H1 (cell line): ENCODE results near the gene PHACTR1. TPM values are rescaled to one million over a fixed set of nuclear protein-coding genes. Genes with fewer than 3 reads are reported as not detected.

Experiments used
- CTCF ChIA-PET: fragments of 300-600 bp; sonication (Branson Sonifier 250); formaldehyde crosslinking; loops from one replicate; lab custom pipeline; 2021; ENCODE audit not compliant: partially characterized antibody; lab: Charles Lee
- POLR2A ChIA-PET: fragments of 300-600 bp; sonication (Branson Sonifier 250); formaldehyde crosslinking; loops from one replicate; lab custom pipeline; 2021; ENCODE audit warnings: inconsistent platforms; ENCODE audit not compliant: partially characterized antibody; lab: Charles Lee
- DNase-seq, 2 experiments: peaks; one replicate each; pipeline versions ENCODE4 v3.0.0 to v3.0.0-alpha.2; 2010 to 2022; ENCODE audit warnings: low spot score in 2 of 2, low read depth in 1 of 2, mixed read lengths in 1 of 2
- FAIRE-seq: peaks from 2 replicates; lab custom pipeline; 2011; peaks lifted over from hg19 to GRCh38; lab: Jason Lieb, UNC
- H2AFZ ChIP-seq: 2 replicates; pipeline ENCODE4 v1.8.1; 2012; ENCODE audit warnings: low read length, inconsistent platforms
- H2AK5ac ChIP-seq: 2 replicates; pipeline ENCODE4 v1.6.1; 2013; ENCODE audit warnings: low read depth, low read length
- H2BK120ac ChIP-seq: replicated peaks from 2 replicates; pipeline ENCODE3; 2013; ENCODE audit warnings: low read depth, low read length, inconsistent platforms
- H2BK12ac ChIP-seq: 2 replicates; pipeline ENCODE4 v1.6.1; 2013; ENCODE audit warnings: low read depth, low read length
- H2BK15ac ChIP-seq: 2 replicates; pipeline ENCODE4 v1.6.1; 2013; ENCODE audit warnings: low read length
- H2BK20ac ChIP-seq: 2 replicates; pipeline ENCODE4 v1.6.1; 2013; ENCODE audit warnings: low read length
- H2BK5ac ChIP-seq: 2 replicates; pipeline ENCODE4 v1.6.1; 2013; ENCODE audit warnings: low read depth, low read length
- H3K14ac ChIP-seq: 2 replicates; pipeline ENCODE4 v1.6.1; 2013; ENCODE audit warnings: inconsistent platforms; ENCODE audit not compliant: insufficient read length
- H3K18ac ChIP-seq: 2 replicates; pipeline ENCODE4 v1.6.1; 2013; ENCODE audit warnings: low read length; ENCODE audit errors: extremely low read depth
- H3K23ac ChIP-seq: 2 replicates; pipeline ENCODE4 v1.6.1; 2013; ENCODE audit warnings: inconsistent platforms; ENCODE audit not compliant: insufficient read length
- H3K23me2 ChIP-seq: 2 replicates; pipeline ENCODE4 v1.6.1; 2013; ENCODE audit warnings: low read depth, low read length
- H3K27ac ChIP-seq: 2 replicates; pipeline ENCODE4 v1.6.1; 2011; ENCODE audit warnings: low read depth, low read length, inconsistent platforms
- H3K27me3 ChIP-seq, 4 experiments: replicated peaks in 1 of 4; 1 replicate in 1 of 4; 2 replicates in 3 of 4; pipeline versions ENCODE4 v1.6.1 to v1.8.1; 2011 to 2013; ENCODE audit warnings: low read length in 3 of 4, mild to moderate bottlenecking in 3 of 4, inconsistent platforms in 2 of 4, mixed read lengths in 2 of 4, moderate library complexity in 1 of 4; ENCODE audit not compliant: control insufficient read depth in 3 of 4, insufficient read depth in 3 of 4; ENCODE audit errors: extremely low read depth in 1 of 4
- H3K36me3 ChIP-seq, 4 experiments: 2 replicates each; pipeline versions ENCODE4 v1.6.1 to v1.8.1; 2011 to 2013; ENCODE audit warnings: mild to moderate bottlenecking in 4 of 4, low read length in 3 of 4, moderate library complexity in 2 of 4, control low read depth in 1 of 4, inconsistent platforms in 1 of 4; ENCODE audit not compliant: insufficient read depth in 4 of 4, control insufficient read depth in 2 of 4
- H3K4ac ChIP-seq: replicated peaks from 2 replicates; pipeline ENCODE3; 2013; ENCODE audit warnings: low read length, low read depth, mixed read lengths, inconsistent platforms; ENCODE audit not compliant: insufficient read length
- H3K4me1 ChIP-seq, 4 experiments: replicated peaks in 1 of 4; 1 replicate in 1 of 4; 2 replicates in 3 of 4; pipeline versions ENCODE4 v1.6.1 to v1.8.1; 2011 to 2013; ENCODE audit warnings: low read length in 3 of 4, inconsistent platforms in 2 of 4, mixed read lengths in 1 of 4; ENCODE audit not compliant: insufficient read depth in 4 of 4, control insufficient read depth in 3 of 4
- H3K4me2 ChIP-seq, 2 experiments: 2 replicates each; pipeline versions ENCODE4 v1.6.1 to v1.8.1; 2011 to 2013; ENCODE audit warnings: low read depth in 2 of 2, low read length in 2 of 2, control low read depth in 1 of 2, inconsistent platforms in 1 of 2, mild to moderate bottlenecking in 1 of 2; ENCODE audit not compliant: insufficient read depth in 1 of 2
- H3K4me3 ChIP-seq, 4 experiments: fragments of 200-600, 300-600 bp in 1 of 4; sonication (generic), shearing (Covaris generic), sonication (Bioruptor Twin) in 1 of 4; 2 replicates each; pipeline versions ENCODE4 v1.5.1 to v1.8.1; 2011 to 2016; ENCODE audit warnings: low read length in 4 of 4, low read depth in 3 of 4, control low read depth in 2 of 4, inconsistent platforms in 2 of 4, mild to moderate bottlenecking in 2 of 4, mixed read lengths in 1 of 4, moderate library complexity in 1 of 4; ENCODE audit not compliant: insufficient read depth in 2 of 4; ENCODE audit errors: extremely low read depth in 1 of 4
- H3K56ac ChIP-seq: replicated peaks from 2 replicates; pipeline ENCODE3; 2013; ENCODE audit warnings: low read depth, mild to moderate bottlenecking, mixed read lengths, low read length, inconsistent platforms; ENCODE audit not compliant: insufficient read length
- H3K79me1 ChIP-seq: 2 replicates; pipeline ENCODE4 v1.6.1; 2013; ENCODE audit warnings: low read depth, low read length, control low read depth
- H3K79me2 ChIP-seq, 2 experiments: 2 replicates each; pipeline versions ENCODE4 v1.6.1 to v1.8.1; 2012 to 2013; ENCODE audit warnings: low read length in 2 of 2, mild to moderate bottlenecking in 2 of 2, inconsistent platforms in 1 of 2; ENCODE audit not compliant: insufficient read depth in 2 of 2, control insufficient read depth in 1 of 2
- H3K9ac ChIP-seq, 4 experiments: replicated peaks in 1 of 4; 1 replicate in 1 of 4; 2 replicates in 3 of 4; pipeline versions ENCODE4 v1.6.1 to v1.8.1; 2011 to 2013; ENCODE audit warnings: low read depth in 3 of 4, low read length in 3 of 4, control low read depth in 2 of 4, mild to moderate bottlenecking in 2 of 4, moderate library complexity in 2 of 4, inconsistent platforms in 1 of 4; ENCODE audit errors: extremely low read depth in 1 of 4
- H3K9me3 ChIP-seq, 2 experiments: 2 replicates each; pipeline versions ENCODE4 v1.6.1 to v1.8.1; 2012 to 2013; ENCODE audit warnings: mild to moderate bottlenecking in 2 of 2, moderate library complexity in 2 of 2, control low read depth in 1 of 2, inconsistent platforms in 1 of 2, low read depth in 1 of 2, low read length in 1 of 2, mixed read lengths in 1 of 2; ENCODE audit not compliant: insufficient read depth in 2 of 2
- H4K20me1 ChIP-seq, 2 experiments: replicated peaks in 1 of 2; 2 replicates each; pipeline versions ENCODE3 to v1.8.1; 2011 to 2013; ENCODE audit warnings: inconsistent platforms in 2 of 2, low read length in 2 of 2, mild to moderate bottlenecking in 1 of 2; ENCODE audit not compliant: insufficient read depth in 2 of 2, control insufficient read depth in 1 of 2
- H4K5ac ChIP-seq: 2 replicates; pipeline ENCODE4 v1.6.1; 2013; ENCODE audit warnings: low read length, low read depth, mixed read lengths, inconsistent platforms; ENCODE audit not compliant: insufficient read length
- H4K8ac ChIP-seq: 2 replicates; pipeline ENCODE4 v1.8.0; 2013; ENCODE audit warnings: mild to moderate bottlenecking, moderate library complexity, low read length, inconsistent platforms; ENCODE audit not compliant: insufficient read depth; ENCODE audit errors: extremely low read depth
- H4K91ac ChIP-seq: replicated peaks from 2 replicates; pipeline ENCODE3; 2013; ENCODE audit warnings: low read length, mixed read lengths, inconsistent platforms; ENCODE audit not compliant: insufficient read length
- CBX5 ChIP-seq: fragments of 300-800, 300-1000 bp; sonication (generic); IDR thresholded peaks from 2 replicates; pipeline ENCODE4 v1.7.1; 2016; ENCODE audit warnings: antibody characterized with exemption, low read length, low read depth
- CHD1 ChIP-seq: IDR thresholded peaks from 2 replicates; pipeline ENCODE4 v1.6.1; 2012; ENCODE audit warnings: low read depth, low read length, improper control_type of control experiment
- CHD2 ChIP-seq: IDR thresholded peaks from 2 replicates; pipeline ENCODE4 v1.6.1; 2012; ENCODE audit warnings: low read length, improper control_type of control experiment
- FOSL1 ChIP-seq: IDR thresholded peaks from 2 replicates; pipeline ENCODE4 v1.6.1; 2011; ENCODE audit warnings: mild to moderate bottlenecking, low read depth, low read length, moderate library complexity; ENCODE audit not compliant: insufficient read depth
- JUN ChIP-seq: IDR thresholded peaks from 2 replicates; pipeline ENCODE4 v1.6.1; 2011; ENCODE audit warnings: low read depth, mild to moderate bottlenecking, improper control_type of control experiment, low read length
- JUND ChIP-seq: IDR thresholded peaks from 2 replicates; pipeline ENCODE4 v1.6.1; 2011; ENCODE audit warnings: mild to moderate bottlenecking, improper control_type of control experiment, low read length
- POU5F1 ChIP-seq: IDR thresholded peaks from 2 replicates; pipeline ENCODE4 v1.6.1; 2011; ENCODE audit warnings: low read depth, mild to moderate bottlenecking, low read length, moderate library complexity
- SIX5 ChIP-seq: IDR thresholded peaks from 2 replicates; pipeline ENCODE4 v1.6.1; 2011; ENCODE audit warnings: mild to moderate bottlenecking, low read depth, low read length
- SP1 ChIP-seq: IDR thresholded peaks from 2 replicates; pipeline ENCODE4 v1.6.1; 2011; ENCODE audit warnings: low read depth, low read length
- TAF1 ChIP-seq: IDR thresholded peaks from 2 replicates; pipeline ENCODE4 v1.6.1; 2011; ENCODE audit warnings: mild to moderate bottlenecking, low read depth, low read length
- WGBS, 2 experiments: shearing (Covaris generic) in 1 of 2; methylation state at CpG; one replicate each; pipeline versions ENCODE4 v1.1.6 to v1.1.7; 2013 to 2015; ENCODE audit warnings: low lambda C conversion rate in 2 of 2, mixed read lengths in 2 of 2, inconsistent platforms in 1 of 2, low coverage in 1 of 2, missing lambda C conversion rate in 1 of 2; ENCODE audit not compliant: insufficient replicate concordance in 2 of 2, insufficient coverage in 1 of 2, insufficient read length in 1 of 2; ENCODE audit errors: extremely low coverage in 1 of 2, missing lambda C conversion rate in 1 of 2; 5-methylcytosine and 5-hydroxymethylcytosine counted together
- polyA plus RNA-seq, 7 experiments: library from polyadenylated mRNA; depleted of rRNA in 3 of 7; stranded (reverse) in 5 of 7; unstranded in 2 of 7; fragments of >200 nt in 5 of 7; fragments of 200-250 nt in 2 of 7; gene quantifications; 1 replicate in 5 of 7; 2 replicates in 1 of 7; 4 replicates in 1 of 7; pipeline versions ENCODE4 v1.2.1 to v1.2.3, GENCODE V29; 2011 to 2013; ENCODE audit warnings: missing spikeins in 2 of 7, mixed read lengths in 2 of 7
- total RNA-seq: library from RNA; stranded (reverse); fragmentation: NEBNext Ultra II Directional; extraction: Animal tissue kit (Norgen Biotek cat#: 25700); gene quantifications from 2 replicates; pipeline ENCODE4 v1.2.1, GENCODE V29; 2021
- TF ChIP-seq, protein P1 (sequence below): IDR thresholded peaks from 2 replicates; pipeline ENCODE4 v1.6.1; 2012; ENCODE audit warnings: inconsistent platforms
- TF ChIP-seq, protein P2 (sequence below): IDR thresholded peaks from 2 replicates; pipeline ENCODE4 v1.6.1; 2011; ENCODE audit warnings: low read depth, mild to moderate bottlenecking, low read length; ENCODE audit not compliant: insufficient read depth

The PHACTR1 gene
- total and polyA plus RNA-seq, 2 of the 8 experiments (the other 6 are each of a cell fraction or from before 2014, with no cell fraction given), result 3.9 to 17.1 TPM

DNA sequence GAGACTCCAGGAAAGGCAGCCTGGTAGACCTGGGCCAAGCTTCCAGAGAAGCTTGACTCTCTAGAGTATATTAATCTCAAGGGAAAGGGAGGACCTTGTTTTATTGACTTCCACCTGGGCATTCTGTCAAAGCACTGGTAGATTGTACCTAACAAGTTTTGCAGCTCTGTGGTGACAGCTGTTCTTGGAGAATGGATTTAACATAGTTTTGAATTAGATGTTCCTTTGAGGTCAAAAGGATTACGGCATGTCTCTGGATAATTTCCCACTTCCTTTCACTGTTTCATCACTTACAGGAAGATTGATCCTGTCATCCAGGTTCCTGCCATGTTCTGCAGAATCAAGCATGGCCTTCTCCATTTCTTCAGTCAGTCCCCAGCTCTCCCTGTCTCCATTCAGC, 246.0 kb downstream of the PHACTR1 start:
- H3K4me2 ChIP-seq, result no peak overlapping the region

More for the DNA sequence above, 246.0 kb downstream of the PHACTR1 start:
- Histone ChIP-seq H3K23me2 (no peaks in the 10 kb centered on the region; the same call in 1 of the 2 replicates), H3K56ac (no peak overlapping the region), H2BK12ac (no peak overlapping the region), H3K27me3 (peaks cover 10 to 34% (median 32%) of the 10 kb centered on the region in 4 experiments), H4K5ac (no peak overlapping the region), H3K14ac (no peak overlapping the region), H2BK20ac (no peak overlapping the region), H3K27ac (no peak overlapping the region), H3K79me2 (no peaks in the 10 kb centered on the region), H3K18ac (no peak overlapping the region), H3K9me3 (no peaks in the 10 kb centered on the region), H4K91ac (no peak overlapping the region), H3K36me3 (no peaks in the 10 kb centered on the region), H3K4me1 (peaks cover 4 to 6% (median 6%) of the 10 kb centered on the region in 4 experiments; a peak in 6 of 7 replicates), H3K4ac (no peak overlapping the region), H3K23ac (no peak overlapping the region), H2BK120ac (no peak overlapping the region), H3K4me3 (no peak overlapping the region), H2BK5ac (no peak overlapping the region), H3K9ac (no peak overlapping the region), H2AK5ac (no peak overlapping the region), H3K79me1 (no peaks in the 10 kb centered on the region), H2BK15ac (no peak overlapping the region), H4K8ac (no peak overlapping the region), H4K20me1 (peaks cover 9 to 10% of the 10 kb centered on the region in 2 experiments)
- DNase-seq, result no peak
- ChIA-PET CTCF (interaction anchor here (0.7 to 1.1 kb wide), 2 partner anchors 137 to 302 kb away, joined by 3 read pairs; no protein-coding TSS in a partner anchor), POLR2A (no interaction called here)
- WGBS, 2 experiments, result 87% methylated on average over 1 of the region's 1 CpG; no CpG with 5 or more reads in 1 of the 2 experiments
- no peak for FAIRE-seq
- TF ChIP-seq CHD2, result no peak
- TF ChIP-seq FOSL1, result no peak
- no peak for TF ChIP-seq POU5F1
- TF ChIP-seq, protein P1, sequence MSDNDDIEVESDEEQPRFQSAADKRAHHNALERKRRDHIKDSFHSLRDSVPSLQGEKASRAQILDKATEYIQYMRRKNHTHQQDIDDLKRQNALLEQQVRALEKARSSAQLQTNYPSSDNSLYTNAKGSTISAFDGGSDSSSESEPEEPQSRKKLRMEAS, result no peak
- TF ChIP-seq SP1, result no peak
- no peak for TF ChIP-seq TAF1
- TF ChIP-seq CHD1, result no peak
- no peak for TF ChIP-seq CBX5
- TF ChIP-seq, protein P2, sequence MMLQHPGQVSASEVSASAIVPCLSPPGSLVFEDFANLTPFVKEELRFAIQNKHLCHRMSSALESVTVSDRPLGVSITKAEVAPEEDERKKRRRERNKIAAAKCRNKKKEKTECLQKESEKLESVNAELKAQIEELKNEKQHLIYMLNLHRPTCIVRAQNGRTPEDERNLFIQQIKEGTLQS, result no peak
- no peak for TF ChIP-seq JUN
- TF ChIP-seq SIX5, result no peak
- no peak for TF ChIP-seq JUND
- TF ChIP-seq, all 59 proteins: peak for 0
- no peak overlapping the region for H2AFZ ChIP-seq
